ENCODE measurements around the gene SAV1. TPM values are rescaled to one million over a fixed set of nuclear protein-coding genes. Genes with fewer than 3 reads are reported as not detected.

The SAV1 gene
- polyA plus RNA-seq, 3 donors from 2014 or later, result 2.9 to 6.9 (median 5.3) TPM

GRCh38 chr14:50610465-50610864 lies 57.6 kb downstream of the SAV1 start:
- Mint-ChIP-seq H3K36me3 (no peaks in the 10 kb centered on the region), H3K9me3 (no peaks in the 10 kb centered on the region), H3K27me3 (ENCODE audit: low read depth in 3 of 3) (peaks cover 0 to 2% (median 2%) of the 10 kb centered on the region in 3 donors), H3K4me1 (no peaks in the 10 kb centered on the region), H3K27ac (no peak overlapping the region), H3K4me3 (no peak overlapping the region)
- no peak for DNase-seq

DNA sequence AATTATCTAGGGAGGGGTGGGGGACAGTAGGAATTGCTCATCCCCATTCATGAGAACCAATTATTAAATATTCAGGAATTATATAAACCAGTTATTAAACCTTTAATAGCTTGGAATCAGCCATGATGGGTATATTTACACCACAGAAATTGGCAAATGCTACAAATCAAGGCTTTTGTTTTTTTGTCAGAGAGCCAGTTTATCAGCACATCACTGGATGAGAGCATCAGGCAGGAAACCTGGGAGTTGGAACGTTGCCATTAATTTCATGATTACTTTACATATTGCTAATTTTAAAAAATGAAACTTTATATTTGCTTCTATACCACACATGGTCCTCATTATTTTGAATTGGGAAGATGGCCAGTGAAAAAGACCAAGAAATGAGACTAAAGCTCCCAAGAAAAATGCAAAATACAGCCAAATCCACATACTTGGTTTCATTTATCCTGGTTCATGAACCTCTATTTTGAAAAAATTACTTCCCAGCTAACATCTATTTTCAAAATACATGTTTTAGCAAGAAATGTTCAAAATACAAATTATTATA lies 59.7 kb downstream of the SAV1 start:
- peaks cover 0 to 2% (median 2%) of the 10 kb centered on the region in 3 donors for H3K27me3 Mint-ChIP-seq (ENCODE audit: low read depth in 3 of 3)
- no peaks in the 10 kb centered on the region for H3K4me1 Mint-ChIP-seq
- no peaks in the 10 kb centered on the region for H3K9me3 Mint-ChIP-seq

DNA sequence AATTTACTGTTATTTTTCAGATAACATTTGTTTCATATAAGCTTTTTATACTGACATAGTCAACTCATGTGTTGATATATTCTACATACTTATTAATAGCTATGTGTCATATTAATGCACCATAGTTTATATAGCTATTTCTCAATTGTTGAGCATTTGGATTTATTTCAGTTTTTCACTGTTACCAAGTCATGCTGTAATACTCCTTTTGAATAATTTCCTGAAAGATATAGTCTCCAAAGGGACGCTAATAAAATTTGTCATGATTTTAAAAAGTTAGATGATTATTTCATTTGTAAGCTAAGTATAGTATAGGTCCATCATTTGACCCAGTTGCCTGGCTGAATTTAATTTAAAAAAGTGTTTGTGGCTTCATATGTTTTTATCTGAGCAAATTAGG lies 60.3 kb downstream of the SAV1 start:
- Mint-ChIP-seq H3K4me1 (no peaks in the 10 kb centered on the region), H3K4me3 (no peak overlapping the region), H3K27ac (no peak overlapping the region), H3K27me3 (ENCODE audit: low read depth in 3 of 3) (peaks cover 0 to 2% (median 2%) of the 10 kb centered on the region in 3 donors), H3K9me3 (no peaks in the 10 kb centered on the region), H3K36me3 (no peaks in the 10 kb centered on the region)
- no peak for DNase-seq

More for the DNA sequence above, 59.7 kb downstream of the SAV1 start:
- no peak for DNase-seq
- H3K27ac Mint-ChIP-seq, result no peak overlapping the region
- H3K36me3 Mint-ChIP-seq, result no peaks in the 10 kb centered on the region
- H3K4me3 Mint-ChIP-seq, result no peak overlapping the region

DNA sequence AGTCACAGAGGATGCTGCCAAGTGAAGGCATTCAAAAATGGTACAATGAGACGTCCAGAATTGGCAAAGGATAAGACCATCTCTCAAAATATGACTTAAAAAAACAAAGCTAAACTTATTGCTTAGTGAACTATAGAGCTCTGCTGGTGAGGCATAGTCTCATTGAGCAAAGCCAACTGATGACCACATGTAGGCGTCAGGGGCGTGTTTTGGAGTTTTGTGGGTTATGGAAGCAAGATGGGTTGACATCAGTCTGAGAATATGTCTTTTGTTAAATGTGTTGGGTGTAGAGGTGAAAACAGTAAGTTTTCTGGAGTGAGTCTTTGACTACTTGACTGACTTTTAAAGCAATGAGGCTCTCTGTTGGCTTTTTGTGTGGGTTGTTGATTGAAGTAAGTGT lies 60.9 kb downstream of the SAV1 start:
- no peak overlapping the region for H3K4me3 Mint-ChIP-seq
- H3K27me3 Mint-ChIP-seq (ENCODE audit: low read depth in 3 of 3), result peaks cover 0 to 2% (median 0%) of the 10 kb centered on the region in 3 donors
- H3K4me1 Mint-ChIP-seq, result no peaks in the 10 kb centered on the region
- no peaks in the 10 kb centered on the region for H3K9me3 Mint-ChIP-seq
- no peak for DNase-seq
- no peak overlapping the region for H3K27ac Mint-ChIP-seq
- no peaks in the 10 kb centered on the region for H3K36me3 Mint-ChIP-seq

GRCh38 chr14:50606468-50606867 lies 61.6 kb downstream of the SAV1 start:
- Mint-ChIP-seq H3K27me3 (ENCODE audit: low read depth in 3 of 3) (no peaks in the 10 kb centered on the region), H3K4me3 (no peak overlapping the region), H3K9me3 (no peaks in the 10 kb centered on the region), H3K27ac (no peak overlapping the region), H3K4me1 (no peaks in the 10 kb centered on the region), H3K36me3 (no peaks in the 10 kb centered on the region)
- DNase-seq, result no peak

- no peaks in the 10 kb centered on the region for H3K9me3 Mint-ChIP-seq
- no peak overlapping the region for H3K4me3 Mint-ChIP-seq
- no peaks in the 10 kb centered on the region for H3K27me3 Mint-ChIP-seq (ENCODE audit: low read depth in 3 of 3)
- no peaks in the 10 kb centered on the region for H3K4me1 Mint-ChIP-seq
- no peaks in the 10 kb centered on the region for H3K36me3 Mint-ChIP-seq
- H3K27ac Mint-ChIP-seq, result no peak overlapping the region
- DNase-seq, result no peak
These were observed 62.3 kb downstream of the SAV1 start for GRCh38 chr14:50605766-50606165.

GRCh38 chr14:50603565-50603964 lies 64.5 kb downstream of the SAV1 start:
- Mint-ChIP-seq H3K4me3 (no peak overlapping the region), H3K4me1 (no peaks in the 10 kb centered on the region), H3K9me3 (no peaks in the 10 kb centered on the region), H3K27me3 (ENCODE audit: low read depth in 3 of 3) (peaks cover 0 to under 1% (median 0%) of the 10 kb centered on the region in 3 donors), H3K27ac (no peak overlapping the region), H3K36me3 (no peaks in the 10 kb centered on the region)
- no peak for DNase-seq

DNA sequence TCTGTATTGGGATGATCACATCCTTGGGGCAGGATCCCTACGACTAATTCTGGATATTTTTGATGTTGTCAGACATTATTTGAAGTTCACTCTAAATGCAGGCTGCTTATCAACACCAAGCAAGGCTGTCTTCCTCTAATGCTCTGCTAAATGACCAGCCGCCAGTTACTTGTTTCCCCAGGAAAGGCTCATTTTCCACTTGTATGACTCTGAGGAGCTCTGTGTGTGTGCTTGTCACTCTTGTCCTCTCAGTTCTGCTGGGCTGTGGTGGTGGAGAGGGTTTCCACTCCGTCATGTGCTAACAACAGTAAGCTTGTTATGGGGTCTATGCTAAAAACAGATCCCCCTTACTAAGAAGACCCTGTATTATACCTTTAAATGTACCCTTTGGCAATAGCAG lies 66.1 kb downstream of the SAV1 start:
- DNase-seq, result no peak
- no peak overlapping the region for H3K4me3 Mint-ChIP-seq
- H3K27me3 Mint-ChIP-seq (ENCODE audit: low read depth in 3 of 3), result peaks cover 0 to 2% (median 0%) of the 10 kb centered on the region in 3 donors
- no peaks in the 10 kb centered on the region for H3K9me3 Mint-ChIP-seq
- H3K36me3 Mint-ChIP-seq, result no peaks in the 10 kb centered on the region
- no peaks in the 10 kb centered on the region for H3K4me1 Mint-ChIP-seq
- H3K27ac Mint-ChIP-seq, result no peak overlapping the region

GRCh38 chr14:50601394-50601793 lies 66.7 kb downstream of the SAV1 start:
- Mint-ChIP-seq H3K36me3 (no peaks in the 10 kb centered on the region), H3K9me3 (no peaks in the 10 kb centered on the region), H3K27me3 (ENCODE audit: low read depth in 3 of 3) (peaks cover 0 to 2% (median 0%) of the 10 kb centered on the region in 3 donors), H3K4me1 (no peaks in the 10 kb centered on the region), H3K4me3 (no peak overlapping the region), H3K27ac (no peak overlapping the region)
- no peak for DNase-seq

- no peak overlapping the region for H3K4me3 Mint-ChIP-seq
- DNase-seq, result no peak
- H3K27me3 Mint-ChIP-seq (ENCODE audit: low read depth in 3 of 3), result peaks cover 0 to 2% (median 0%) of the 10 kb centered on the region in 3 donors
- H3K4me1 Mint-ChIP-seq, result no peaks in the 10 kb centered on the region
- H3K9me3 Mint-ChIP-seq, result no peaks in the 10 kb centered on the region
- H3K27ac Mint-ChIP-seq, result no peak overlapping the region
- no peaks in the 10 kb centered on the region for H3K36me3 Mint-ChIP-seq
These were observed 67.3 kb downstream of the SAV1 start for GRCh38 chr14:50600849-50601248.

DNA sequence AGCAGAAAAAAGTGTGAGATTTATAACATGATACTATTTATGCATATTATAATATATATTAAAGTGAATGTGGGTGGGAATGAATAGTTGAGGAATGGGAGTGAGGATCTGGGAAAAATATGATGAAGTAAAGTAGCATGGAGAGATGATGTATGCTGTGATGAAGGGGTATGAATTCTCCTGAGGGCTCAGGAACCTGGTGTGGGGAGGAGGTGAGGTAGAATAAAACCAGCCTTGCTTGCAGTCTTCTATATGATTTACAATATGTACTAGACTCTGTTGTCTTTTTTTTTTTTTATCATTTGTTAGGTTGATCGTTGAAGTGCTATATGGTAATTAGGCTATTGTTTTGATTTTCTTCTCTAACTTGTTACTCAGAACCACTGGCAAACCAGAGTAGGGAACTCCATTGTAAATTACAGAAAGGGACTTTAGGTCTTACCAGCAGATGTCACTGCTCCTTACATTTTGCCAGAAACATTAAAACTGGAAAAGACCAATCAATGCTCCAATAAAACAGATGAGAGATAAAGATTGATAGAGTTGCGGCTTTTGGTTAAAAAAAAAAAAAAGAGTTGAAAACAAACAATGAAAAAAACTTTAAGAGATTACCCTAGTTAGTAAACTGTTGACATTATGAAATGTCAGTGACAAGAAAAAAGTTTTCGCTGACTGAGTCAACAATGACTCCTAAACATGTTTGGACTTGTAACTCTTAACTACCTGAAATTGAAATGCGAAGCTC lies 68.2 kb downstream of the SAV1 start:
- Mint-ChIP-seq H3K27me3 (ENCODE audit: low read depth in 3 of 3) (peaks cover 0 to 2% (median 0%) of the 10 kb centered on the region in 3 donors), H3K27ac (no peak overlapping the region), H3K4me1 (no peaks in the 10 kb centered on the region), H3K4me3 (no peak overlapping the region), H3K36me3 (no peaks in the 10 kb centered on the region), H3K9me3 (no peaks in the 10 kb centered on the region)
- DNase-seq, result peak in 2 of 3 donors; percentile 3 to 9

DNA sequence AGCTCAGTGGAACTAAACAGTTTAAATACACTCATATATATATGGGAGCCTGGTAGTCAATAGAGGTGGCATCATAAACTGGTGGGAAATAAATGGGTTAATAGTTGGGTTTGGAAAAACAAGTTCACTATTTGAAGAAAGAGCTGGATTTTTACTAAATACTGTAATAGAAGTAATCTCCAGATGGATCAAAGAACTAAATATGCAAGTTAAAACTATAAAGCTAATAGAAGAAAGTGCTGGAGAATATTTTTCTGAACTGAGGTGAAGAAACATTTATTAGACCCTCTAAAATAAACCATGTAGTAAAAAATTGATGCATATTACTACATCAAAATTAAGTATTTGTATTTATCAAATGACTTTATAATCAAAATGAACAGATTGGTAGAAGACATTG lies 69.3 kb downstream of the SAV1 start:
- Mint-ChIP-seq H3K9me3 (no peaks in the 10 kb centered on the region), H3K4me3 (no peak overlapping the region), H3K27ac (no peak overlapping the region), H3K27me3 (ENCODE audit: low read depth in 3 of 3) (peaks cover 0 to 2% (median 0%) of the 10 kb centered on the region in 3 donors), H3K36me3 (no peaks in the 10 kb centered on the region), H3K4me1 (no peaks in the 10 kb centered on the region)
- no peak for DNase-seq

GRCh38 chr14:50594577-50595316 lies 73.4 kb downstream of the SAV1 start:
- no peak for DNase-seq
- H3K9me3 Mint-ChIP-seq, result no peaks in the 10 kb centered on the region
- no peaks in the 10 kb centered on the region for H3K4me1 Mint-ChIP-seq
- H3K27me3 Mint-ChIP-seq (ENCODE audit: low read depth in 3 of 3), result peaks cover 0 to 2% (median 2%) of the 10 kb centered on the region in 3 donors
- H3K27ac Mint-ChIP-seq, result no peak overlapping the region
- H3K4me3 Mint-ChIP-seq, result no peak overlapping the region
- no peaks in the 10 kb centered on the region for H3K36me3 Mint-ChIP-seq

GRCh38 chr14:50590464-50590863 lies 77.6 kb downstream of the SAV1 start:
- Mint-ChIP-seq H3K9me3 (no peaks in the 10 kb centered on the region), H3K4me1 (no peaks in the 10 kb centered on the region), H3K36me3 (no peaks in the 10 kb centered on the region), H3K4me3 (no peak overlapping the region), H3K27me3 (ENCODE audit: low read depth in 3 of 3) (peaks cover 0 to 2% (median 0%) of the 10 kb centered on the region in 3 donors), H3K27ac (no peak overlapping the region)
- DNase-seq, result no peak

Measured in immature natural killer cell (primary cell).